Peyer's patch (tissue), 4 donors: ENCODE measurements around the gene EHF. TPM values are rescaled to one million over a fixed set of nuclear protein-coding genes. Genes with fewer than 3 reads are reported as not detected.

Source experiments
- DNase-seq, 3 donors: peaks; one replicate each; pipeline ENCODE4 v3.0.0-alpha.2; 2017 to 2019
- H3K27ac ChIP-seq, 4 donors: fragments of 200-600 bp; sonication (generic); one replicate each; pipeline ENCODE4 v1.5.1; 2016 to 2019
- H3K27me3 ChIP-seq, 2 donors: fragments of 200-600 bp; sonication (generic); one replicate each; pipeline ENCODE4 v1.5.1; 2019
- H3K36me3 ChIP-seq, 3 donors: fragments of 200-600 bp; sonication (generic); one replicate each; pipeline ENCODE4 v1.5.1; 2016 to 2019
- H3K4me1 ChIP-seq, 4 donors: fragments of 200-600 bp; sonication (generic); one replicate each; pipeline ENCODE4 v1.5.1; 2016 to 2019
- H3K4me3 ChIP-seq, 4 donors: fragments of 200-600 bp; sonication (generic); 1 replicate in 3 of 4; 2 replicates in 1 of 4; pipeline ENCODE4 v1.5.1; 2016 to 2019; ENCODE audit warnings: mild to moderate bottlenecking in 1 of 4
- H3K9me3 ChIP-seq, 4 donors: fragments of 200-600 bp; sonication (generic); one replicate each; pipeline ENCODE4 v1.5.1; 2016 to 2019; ENCODE audit warnings: mild to moderate bottlenecking in 1 of 4
- CTCF ChIP-seq, 6 experiments: fragments of 450-650 bp in 4 of 6; fragments of 200-600 bp in 2 of 6; sonication (generic) in 1 of 6; IDR thresholded peaks; one replicate each; pipeline ENCODE4 v1.5.1; 2017 to 2019; ENCODE audit warnings: antibody characterized with exemption in 6 of 6, mild to moderate bottlenecking in 3 of 6, moderate library complexity in 1 of 6
- POLR2A ChIP-seq, 2 donors: fragments of 450-650 bp; IDR thresholded peaks; one replicate each; pipeline ENCODE4 v1.5.1; 2017; ENCODE audit warnings: antibody characterized with exemption in 2 of 2, mild to moderate bottlenecking in 2 of 2, moderate library complexity in 2 of 2
- total RNA-seq, 4 donors: library from RNA; depleted of rRNA; stranded (reverse); fragments of >200 nt; gene quantifications; one replicate each; pipeline ENCODE4 v1.1.0, GENCODE V29; 2016

EHF gene
- total RNA-seq, 4 donors from 2014 or later = 75.9 to 143 (median 106) TPM

GRCh38 chr11:34613552-34614056 is 7.3 kb upstream of the EHF start:
- no peaks in the 10 kb centered on the region for H3K9me3 ChIP-seq
- H3K27ac ChIP-seq = no peak overlapping the region
- no peak for TF ChIP-seq CTCF (IDR thresholded peaks at IDR 0.05)
- no peak for TF ChIP-seq POLR2A (IDR thresholded peaks at IDR 0.05)
- no peaks in the 10 kb centered on the region for H3K27me3 ChIP-seq
- no peak overlapping the region for H3K4me3 ChIP-seq
- H3K4me1 ChIP-seq = peaks cover 0 to 10% (median 0%) of the 10 kb centered on the region in 4 donors
- H3K36me3 ChIP-seq = no peaks in the 10 kb centered on the region
- DNase-seq = no peak

- H3K36me3 ChIP-seq = no peaks in the 10 kb centered on the region
- H3K27me3 ChIP-seq = no peaks in the 10 kb centered on the region
- H3K4me1 ChIP-seq = peaks cover 0 to 10% (median 0%) of the 10 kb centered on the region in 4 donors
- no peak for TF ChIP-seq CTCF (IDR thresholded peaks at IDR 0.05)
- TF ChIP-seq POLR2A (IDR thresholded peaks at IDR 0.05) = no peak
- H3K27ac ChIP-seq = no peak overlapping the region
- DNase-seq = no peak
- H3K9me3 ChIP-seq = no peaks in the 10 kb centered on the region
- H3K4me3 ChIP-seq = no peak overlapping the region
Measured at GRCh38 chr11:34614344-34615104, 6.4 kb upstream of the EHF start.

- H3K4me3 ChIP-seq = no peak overlapping the region
- no peak for TF ChIP-seq CTCF (IDR thresholded peaks at IDR 0.05)
- no peak for TF ChIP-seq POLR2A (IDR thresholded peaks at IDR 0.05)
Measured at GRCh38 chr11:34616086-34616485, 4.8 kb upstream of the EHF start.

GRCh38 chr11:34616830-34617504 is 3.9 kb upstream of the EHF start:
- H3K4me1 ChIP-seq = peaks cover 0 to 10% (median 0%) of the 10 kb centered on the region in 4 donors
- no peak for TF ChIP-seq CTCF (IDR thresholded peaks at IDR 0.05)
- TF ChIP-seq POLR2A (IDR thresholded peaks at IDR 0.05) = no peak
- no peaks in the 10 kb centered on the region for H3K27me3 ChIP-seq
- no peaks in the 10 kb centered on the region for H3K9me3 ChIP-seq
- H3K4me3 ChIP-seq = no peak overlapping the region
- no peaks in the 10 kb centered on the region for H3K36me3 ChIP-seq
- no peak for DNase-seq
- no peak overlapping the region for H3K27ac ChIP-seq

More at GRCh38 chr11:34616086-34616485, 4.8 kb upstream of the EHF start:
- Histone ChIP-seq H3K27me3 (no peaks in the 10 kb centered on the region), H3K4me1 (peaks cover 0 to 10% (median 0%) of the 10 kb centered on the region in 4 donors), H3K36me3 (no peaks in the 10 kb centered on the region), H3K9me3 (no peaks in the 10 kb centered on the region), H3K27ac (no peak overlapping the region)
- DNase-seq = no peak

GRCh38 chr11:34618406-34618805 is 2.5 kb upstream of the EHF start:
- H3K4me3 ChIP-seq = no peak overlapping the region
- no peak for TF ChIP-seq CTCF (IDR thresholded peaks at IDR 0.05)
- H3K4me1 ChIP-seq = peaks cover 0 to 10% (median 0%) of the 10 kb centered on the region in 4 donors
- no peaks in the 10 kb centered on the region for H3K36me3 ChIP-seq
- no peak for DNase-seq
- H3K27me3 ChIP-seq = no peaks in the 10 kb centered on the region
- no peaks in the 10 kb centered on the region for H3K9me3 ChIP-seq
- no peak overlapping the region for H3K27ac ChIP-seq
